Frontal cortex (tissue), 1 donor: ENCODE measurements around the gene CCNL1. TPM values are rescaled to one million over a fixed set of nuclear protein-coding genes. Genes with fewer than 3 reads are reported as not detected.

Experiments
- small RNA-seq: library from RNA; depleted of rRNA; stranded (forward); fragments of <200 nt; gene quantifications from one replicate; pipeline ENCODE3, GENCODE V24; 2014
- total RNA-seq: library from RNA; depleted of rRNA; stranded (reverse); fragments of >200 nt; gene quantifications from one replicate; pipeline ENCODE4 v1.2.3, GENCODE V29; 2014

The CCNL1 gene
- total RNA-seq, 1 donor from 2014 or later: 64.4 TPM

Small RNA genes lying within 50 kb of the gene (small RNA-seq; reads per million reads assigned to genes)
- gene RF00019: not detected
- gene RNA5SP146: not detected
